ENCODE results near the gene RNASEH2A. TPM values are rescaled to one million over a fixed set of nuclear protein-coding genes. Genes with fewer than 3 reads are reported as not detected.

RNASEH2A gene
- total RNA-seq, 2 donors from 2014 or later = 3.1 to 4.0 TPM

GRCh38 chr19:12858041-12858928, 51.9 kb downstream of the RNASEH2A start:
- H3K27me3 ChIP-seq = no peaks in the 10 kb centered on the region
- no peaks in the 10 kb centered on the region for H3K4me1 ChIP-seq
- no peak for DNase-seq (ENCODE audit: low spot score)
- H3K36me3 ChIP-seq = no peaks in the 10 kb centered on the region
- no peak overlapping the region for H3K27ac ChIP-seq
- H3K9me3 ChIP-seq = peaks cover 3 to 15% of the 10 kb centered on the region in 2 donors
- TF ChIP-seq CTCF (IDR thresholded peaks at IDR 0.05) = no peak
- H3K4me3 ChIP-seq = no peak overlapping the region

- Histone ChIP-seq H3K27ac (no peak overlapping the region), H3K4me3 (no peak overlapping the region), H3K9me3 (peaks cover 3 to 15% of the 10 kb centered on the region in 2 donors), H3K36me3 (no peaks in the 10 kb centered on the region), H3K4me1 (no peaks in the 10 kb centered on the region), H3K27me3 (no peaks in the 10 kb centered on the region)
- no peak for TF ChIP-seq CTCF (IDR thresholded peaks at IDR 0.05)
- no peak for DNase-seq (ENCODE audit: low spot score)
Observed at GRCh38 chr19:12859546-12859945, 53.2 kb downstream of the RNASEH2A start.

Small RNAs within 50 kb of the gene (microRNA-seq; reads per million reads assigned to microRNA genes)
- gene MIR5684 (ENCODE audit: borderline number of aligned reads in 2 of 2, borderline replicate concordance in 1 of 2) (0 to 0.71 reads per million in 2 donors), gene MIR6794 (ENCODE audit: borderline number of aligned reads in 2 of 2, borderline replicate concordance in 1 of 2) (0 reads per million in 2 donors)

Other genes with a start within 250 kb of the RNASEH2A start
- gene ZNF490, start 195.8 kb upstream of the RNASEH2A start, total RNA-seq = 1 to 10 TPM; 2.5 to 4.5 TPM
- 10 to 100 TPM in 1 of 2 donors, 1 to 10 TPM in 1; 8.2 to 10.1 TPM for gene ZNF791, start 195.7 kb upstream of the RNASEH2A start, total RNA-seq
- gene MAN2B1, start 139.8 kb upstream of the RNASEH2A start, total RNA-seq = 10 to 100 TPM; 33.7 to 35.5 TPM
- gene WDR83, start 139.8 kb upstream of the RNASEH2A start, total RNA-seq = 10 to 100 TPM; 10.1 to 11.6 TPM
- 10 to 100 TPM; 59.8 to 60.1 TPM for gene DHPS, start 124.7 kb upstream of the RNASEH2A start, total RNA-seq
- gene GNG14, start 118.6 kb upstream of the RNASEH2A start, total RNA-seq = not detected
- gene FBXW9, start 110.0 kb upstream of the RNASEH2A start, total RNA-seq = 1 to 10 TPM; 1.8 TPM
- 10 to 100 TPM; 35.9 to 55.2 TPM for gene TNPO2, start 82.7 kb upstream of the RNASEH2A start, total RNA-seq
- gene TRIR, start 71.9 kb upstream of the RNASEH2A start, total RNA-seq = 100 to 1,000 TPM; 262 to 287 TPM
- 10 to 100 TPM; 44.6 to 55.1 TPM for gene GET3, start 69.1 kb upstream of the RNASEH2A start, total RNA-seq
- not detected for gene BEST2, start 54.8 kb upstream of the RNASEH2A start, total RNA-seq
- gene HOOK2, start 31.0 kb upstream of the RNASEH2A start, total RNA-seq = 10 to 100 TPM; 11.4 to 12.2 TPM
- gene JUNB, start 15.1 kb upstream of the RNASEH2A start, total RNA-seq = 100 to 1,000 TPM; 321 to 506 TPM
- gene PRDX2, start 4.8 kb upstream of the RNASEH2A start, total RNA-seq = 100 to 1,000 TPM; 702 to 859 TPM
- not detected for gene THSD8, start 4.5 kb upstream of the RNASEH2A start, total RNA-seq
- not detected for gene RTBDN, start 28.0 kb downstream of the RNASEH2A start, total RNA-seq
- gene MAST1, start 31.9 kb downstream of the RNASEH2A start, total RNA-seq = not detected
- 10 to 100 TPM; 24.2 to 24.9 TPM for gene DNASE2, start 74.9 kb downstream of the RNASEH2A start, total RNA-seq
- under 1 TPM in 1 of 2 donors, not detected in 1; 0.26 TPM for gene KLF1, start 80.6 kb downstream of the RNASEH2A start, total RNA-seq
- 10 to 100 TPM; 28.4 to 58.3 TPM for gene GCDH, start 84.6 kb downstream of the RNASEH2A start, total RNA-seq
- gene SYCE2, start 112.7 kb downstream of the RNASEH2A start, total RNA-seq = not detected
- 10 to 100 TPM; 36.4 TPM for gene FARSA, start 127.1 kb downstream of the RNASEH2A start, total RNA-seq
- 100 to 1,000 TPM; 285 to 289 TPM for gene CALR, start 132.0 kb downstream of the RNASEH2A start, total RNA-seq
- gene RAD23A, start 139.3 kb downstream of the RNASEH2A start, total RNA-seq = 100 to 1,000 TPM; 178 to 185 TPM
- gene GADD45GIP1, start 150.6 kb downstream of the RNASEH2A start, total RNA-seq = 10 to 100 TPM; 48.5 to 58.7 TPM
- 10 to 100 TPM in 1 of 2 donors, 1 to 10 TPM in 1; 2.9 to 10.7 TPM for gene DAND5, start 163.0 kb downstream of the RNASEH2A start, total RNA-seq
- 10 to 100 TPM; 56.5 to 69.8 TPM for gene NFIX, start 188.9 kb downstream of the RNASEH2A start, total RNA-seq

Data from right atrium auricular region (tissue), 2 donors.